Measurements from ENCODE around the gene CTSG. TPM values are rescaled to one million over a fixed set of nuclear protein-coding genes. Genes with fewer than 3 reads are reported as not detected.
"Not testable (repeated sequence)": the region's sequence is repeated elsewhere in the genome, so short reads cannot be mapped to it uniquely, and the experiment has no call there.

CTSG gene
- polyA plus RNA-seq, 12 donors = 0.45 to 5.4 (median 0.91) TPM; not detected in 2

DNA sequence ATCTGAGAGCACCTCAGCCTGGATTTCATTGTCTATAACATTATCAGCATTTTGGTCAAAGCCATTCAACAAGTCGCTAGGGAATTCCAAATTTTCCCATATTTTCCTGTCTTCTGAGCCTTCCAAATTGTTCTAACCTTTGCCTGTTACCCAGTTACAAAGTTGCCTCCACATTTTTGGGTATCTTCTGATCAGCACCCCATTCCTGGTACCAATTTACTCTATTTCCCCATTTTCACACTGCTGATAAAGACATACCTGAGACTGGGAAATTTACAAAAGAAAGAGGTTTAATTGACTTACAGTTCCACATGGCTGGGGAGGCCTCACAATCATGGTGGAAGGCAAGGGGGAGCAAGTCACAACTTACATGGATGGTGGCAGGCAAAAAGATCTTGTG is 27.0 kb downstream of the CTSG start:
- not testable (repeated sequence) for DNase-seq

DNA sequence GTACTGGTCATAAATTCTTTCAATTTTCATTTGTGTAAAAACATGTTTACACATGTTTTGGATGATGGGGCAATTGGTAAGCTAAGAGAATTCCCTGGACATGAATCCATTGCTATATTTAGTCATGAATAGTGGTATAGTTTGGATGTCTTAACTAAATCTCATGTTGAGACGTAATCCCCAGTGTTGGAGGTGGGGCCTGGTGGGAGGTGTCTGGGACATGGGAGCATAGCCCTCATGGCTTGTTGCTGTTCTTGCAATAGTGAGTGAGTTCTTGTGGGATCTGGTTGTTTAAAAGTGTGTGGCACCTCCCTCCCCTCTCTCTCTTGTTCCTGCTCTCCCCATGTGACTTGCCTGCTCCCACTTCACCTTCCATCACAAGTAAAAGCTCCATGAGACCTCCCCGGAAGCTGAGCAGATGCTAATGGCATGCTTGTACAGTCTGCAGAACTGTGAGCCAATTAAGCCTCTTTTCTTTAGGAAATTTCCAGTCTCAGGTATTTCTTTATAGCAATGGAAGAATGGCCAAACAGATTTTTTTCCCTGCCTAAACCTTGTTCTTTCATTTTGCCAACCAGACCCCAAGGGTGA is 33.6 kb downstream of the CTSG start:
- DNase-seq = no peak

DNA sequence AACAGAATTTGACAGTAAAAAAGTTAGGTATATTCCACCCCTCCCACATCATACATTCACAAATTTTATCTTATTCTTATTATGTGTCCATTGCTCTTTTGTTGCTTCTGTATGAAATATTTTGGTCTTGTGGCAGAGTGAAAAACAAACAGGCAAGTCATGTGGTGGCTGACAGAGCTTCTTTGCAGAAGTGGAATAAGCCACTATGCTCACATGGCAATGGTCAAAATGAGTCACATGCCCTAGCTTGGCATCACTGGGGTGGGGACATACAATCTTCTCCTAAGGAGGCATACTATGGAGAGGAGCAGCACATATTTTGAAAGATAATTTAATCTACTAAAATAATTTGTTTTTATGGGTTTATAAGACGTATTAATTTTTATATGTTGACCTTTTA is 40.3 kb downstream of the CTSG start:
- no peak for DNase-seq

DNA sequence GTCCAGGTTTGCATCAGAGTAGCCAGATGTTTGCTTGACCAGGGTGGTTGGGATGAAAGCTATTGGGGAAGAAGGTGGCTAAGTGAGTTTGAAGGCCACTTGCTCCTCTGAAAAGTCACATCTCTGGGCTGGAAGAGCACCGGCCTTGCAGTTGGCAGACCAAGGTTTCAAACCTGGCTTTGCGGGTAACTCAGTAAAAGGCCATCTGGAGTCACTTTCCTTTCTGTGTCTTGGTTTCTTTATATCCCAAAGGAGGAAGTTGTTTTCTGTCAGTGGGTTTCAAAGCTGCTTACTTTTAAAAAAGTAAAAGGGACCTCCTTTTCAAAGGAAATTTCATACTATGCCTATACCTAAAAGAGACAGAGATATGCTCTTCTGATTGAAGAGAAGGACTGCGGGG is 41.8 kb downstream of the CTSG start:
- DNase-seq = no peak

DNA sequence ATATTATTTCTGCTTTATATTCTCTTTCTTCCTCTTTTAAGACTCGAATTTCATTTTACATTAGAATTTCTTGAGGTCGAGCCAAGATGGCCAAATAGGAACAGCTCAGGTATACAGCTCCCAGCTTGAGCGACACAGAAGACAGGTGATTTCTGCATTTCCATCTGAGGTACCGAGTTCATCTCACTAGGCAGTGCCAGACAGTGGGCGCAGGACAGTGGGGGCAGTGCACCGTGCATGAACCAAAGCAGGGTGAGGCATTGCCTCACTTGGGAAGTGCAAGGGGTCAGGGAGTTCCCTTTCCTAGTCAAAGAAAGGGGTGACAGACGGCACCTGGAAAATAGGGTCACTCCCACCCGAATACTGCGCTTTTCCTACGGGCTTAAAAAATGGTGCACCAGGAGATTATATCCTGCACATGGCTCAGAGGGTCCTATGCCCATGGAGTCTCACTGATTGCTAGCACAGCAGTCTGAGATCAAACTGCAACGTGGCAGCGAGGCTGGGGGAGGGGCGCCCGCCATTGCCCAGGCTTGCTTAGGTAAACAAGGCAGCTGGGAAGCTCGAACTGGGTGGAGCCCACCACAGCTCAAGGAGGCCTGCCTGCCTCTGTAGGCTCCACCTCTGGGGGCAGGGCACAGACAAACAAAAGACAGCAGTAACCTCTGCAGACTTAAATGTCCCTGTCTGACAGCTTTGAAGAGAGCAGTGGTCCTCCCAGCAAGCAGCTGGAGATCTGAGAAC is 50.0 kb downstream of the CTSG start:
- DNase-seq = not testable (repeated sequence)

Other genes starting within 250 kb of the CTSG start
- 10 to 100 TPM in 10 of 12 donors, 1 to 10 TPM in 1, not detected in 1; 8.4 to 26.2 (median 16.9) TPM for gene ADCY4, start 241.2 kb downstream of the CTSG start, polyA plus RNA-seq (ENCODE audit: insufficient read length in 12 of 12)
- 1 to 10 TPM in 9 of 12 donors, under 1 TPM in 1, not detected in 2; 0.96 to 5.6 (median 1.3) TPM for gene RIPK3, start 236.3 kb downstream of the CTSG start, polyA plus RNA-seq (ENCODE audit: insufficient read length in 12 of 12)
- gene NFATC4, start 208.1 kb downstream of the CTSG start, polyA plus RNA-seq (ENCODE audit: insufficient read length in 12 of 12) = 100 to 1,000 TPM in 1 of 12 donors, 10 to 100 TPM in 10, not detected in 1; 20.7 to 152 (median 40.4) TPM
- 10 to 100 TPM; 19.2 to 60.0 (median 30.0) TPM for gene NYNRIN, start 177.2 kb downstream of the CTSG start, polyA plus RNA-seq (ENCODE audit: insufficient read length in 12 of 12)
- gene CBLN3, start 146.6 kb downstream of the CTSG start, polyA plus RNA-seq (ENCODE audit: insufficient read length in 12 of 12) = 1 to 10 TPM in 11 of 12 donors, not detected in 1; 1.6 to 7.4 (median 2.2) TPM
- gene KHNYN, start 146.3 kb downstream of the CTSG start, polyA plus RNA-seq (ENCODE audit: insufficient read length in 12 of 12) = 10 to 100 TPM in 11 of 12 donors, not detected in 1; 31.7 to 65.4 (median 36.7) TPM
- gene SDR39U1, start 133.5 kb downstream of the CTSG start, polyA plus RNA-seq (ENCODE audit: insufficient read length in 12 of 12) = 10 to 100 TPM in 11 of 12 donors, not detected in 1; 34.9 to 53.3 (median 44.8) TPM
- gene CMA1, start 68.0 kb downstream of the CTSG start, polyA plus RNA-seq (ENCODE audit: insufficient read length in 12 of 12) = under 1 TPM in 4 of 12 donors, not detected in 8; 0.26 to 0.53 (median 0.42) TPM
- under 1 TPM in 5 of 12 donors, not detected in 7; 0.27 to 0.38 (median 0.33) TPM for gene GZMH, start 33.4 kb upstream of the CTSG start, polyA plus RNA-seq (ENCODE audit: insufficient read length in 12 of 12)
- gene GZMB, start 57.9 kb upstream of the CTSG start, polyA plus RNA-seq (ENCODE audit: insufficient read length in 12 of 12) = 1 to 10 TPM in 1 of 12 donors, under 1 TPM in 8, not detected in 3; 0.26 to 3.4 (median 0.49) TPM